Measurements from ENCODE around the gene ARHGEF11. TPM values are rescaled to one million over a fixed set of nuclear protein-coding genes. Genes with fewer than 3 reads are reported as not detected.

ARHGEF11 gene
- total RNA-seq, 2 donors from 2014 or later = 16.5 to 28.0 TPM

DNA sequence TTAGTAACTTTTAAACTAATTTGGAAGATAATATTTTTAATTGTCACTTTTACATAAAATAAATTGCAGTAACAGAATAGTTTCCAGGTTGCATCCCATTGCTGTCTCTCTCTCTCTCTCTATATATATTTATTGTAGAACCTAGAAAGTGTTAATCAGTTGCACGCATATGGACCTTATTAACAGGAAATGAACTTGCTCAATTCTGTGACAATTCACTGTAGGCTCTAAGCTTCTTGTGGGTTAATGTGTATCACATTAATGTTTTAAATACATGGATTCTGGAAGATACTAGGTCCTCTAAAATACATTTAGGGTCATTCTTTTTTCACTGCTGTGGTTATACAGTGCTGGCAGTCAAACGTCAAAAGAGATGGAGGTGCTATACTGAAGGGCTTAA is 92.0 kb downstream of the ARHGEF11 start:
- H3K9me3 ChIP-seq (ENCODE audit: control insufficient read depth, low read length, poor library complexity, severe bottlenecking) = no peaks in the 10 kb centered on the region
- no peaks in the 10 kb centered on the region for H3K27me3 Mint-ChIP-seq
- H3K4me3 Mint-ChIP-seq = no peak overlapping the region
- H3K4me1 Mint-ChIP-seq = peaks cover 10% of the 10 kb centered on the region
- DNase-seq = no peak
- no peak overlapping the region for H3K27ac Mint-ChIP-seq
- H3K36me3 Mint-ChIP-seq (ENCODE audit: low read depth) = peaks cover 16% of the 10 kb centered on the region
- ATAC-seq = no peak

DNA sequence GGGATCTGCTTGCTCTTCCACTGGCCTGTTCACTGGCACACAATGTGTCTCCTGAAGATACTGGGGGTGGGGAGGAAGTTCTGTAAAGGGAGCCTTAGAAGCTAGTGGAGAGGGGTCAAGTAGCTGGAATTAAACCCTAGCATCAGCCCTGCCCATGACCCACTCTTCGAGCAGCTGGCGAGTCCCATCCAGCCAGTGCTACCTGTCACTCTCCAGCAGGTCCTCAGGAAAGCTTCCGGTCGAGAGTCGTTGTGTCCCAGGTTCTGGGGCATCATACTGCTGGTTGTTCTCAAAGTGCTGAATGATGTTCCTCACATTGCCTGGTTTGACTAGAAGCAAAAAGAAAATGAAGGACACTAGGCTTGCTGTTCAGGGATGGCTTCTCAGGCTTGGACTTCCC is 94.2 kb downstream of the ARHGEF11 start:
- DNase-seq (no peak), ATAC-seq (no peak)
- Mint-ChIP-seq H3K4me1 (peaks cover 5% of the 10 kb centered on the region), H3K4me3 (no peak overlapping the region), H3K36me3 (ENCODE audit: low read depth) (peaks cover 11% of the 10 kb centered on the region), H3K27ac (no peak overlapping the region), H3K27me3 (no peaks in the 10 kb centered on the region)
- no peaks in the 10 kb centered on the region for H3K9me3 ChIP-seq (ENCODE audit: control insufficient read depth, low read length, poor library complexity, severe bottlenecking)

GRCh38 chr1:156949127-156949526 is 96.4 kb downstream of the ARHGEF11 start:
- no peak for DNase-seq
- H3K27ac Mint-ChIP-seq = no peak overlapping the region
- H3K4me3 Mint-ChIP-seq = no peak overlapping the region
- H3K36me3 Mint-ChIP-seq (ENCODE audit: low read depth) = peaks cover 15% of the 10 kb centered on the region
- no peaks in the 10 kb centered on the region for H3K9me3 ChIP-seq (ENCODE audit: control insufficient read depth, low read length, poor library complexity, severe bottlenecking)
- no peak for ATAC-seq
- H3K27me3 Mint-ChIP-seq = no peaks in the 10 kb centered on the region
- peaks cover 4% of the 10 kb centered on the region for H3K4me1 Mint-ChIP-seq

DNA sequence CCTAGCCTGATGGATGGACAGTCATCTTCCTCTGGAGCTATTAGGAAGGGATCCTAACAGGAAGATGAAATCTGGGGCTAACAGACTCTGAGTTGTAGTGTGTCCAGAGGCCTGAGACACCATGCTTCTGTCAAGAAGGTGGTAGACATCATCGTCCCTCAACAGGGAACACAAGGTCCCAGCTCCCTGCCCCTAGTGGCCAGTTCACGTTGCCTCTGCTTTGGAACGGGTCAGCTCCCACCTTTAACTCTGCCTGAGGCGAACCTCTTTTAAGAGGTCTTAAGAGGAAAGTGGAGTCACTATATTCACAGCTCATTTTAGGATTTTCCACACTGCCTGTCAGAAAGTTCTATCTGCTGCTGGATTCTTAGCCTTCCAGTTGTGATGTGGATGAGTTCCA is 96.8 kb downstream of the ARHGEF11 start:
- Mint-ChIP-seq H3K27ac (no peak overlapping the region), H3K27me3 (no peaks in the 10 kb centered on the region), H3K4me1 (peaks cover 4% of the 10 kb centered on the region), H3K4me3 (no peak overlapping the region), H3K36me3 (ENCODE audit: low read depth) (peaks cover 15% of the 10 kb centered on the region)
- no peak for DNase-seq
- no peaks in the 10 kb centered on the region for H3K9me3 ChIP-seq (ENCODE audit: control insufficient read depth, low read length, poor library complexity, severe bottlenecking)
- ATAC-seq = no peak

DNA sequence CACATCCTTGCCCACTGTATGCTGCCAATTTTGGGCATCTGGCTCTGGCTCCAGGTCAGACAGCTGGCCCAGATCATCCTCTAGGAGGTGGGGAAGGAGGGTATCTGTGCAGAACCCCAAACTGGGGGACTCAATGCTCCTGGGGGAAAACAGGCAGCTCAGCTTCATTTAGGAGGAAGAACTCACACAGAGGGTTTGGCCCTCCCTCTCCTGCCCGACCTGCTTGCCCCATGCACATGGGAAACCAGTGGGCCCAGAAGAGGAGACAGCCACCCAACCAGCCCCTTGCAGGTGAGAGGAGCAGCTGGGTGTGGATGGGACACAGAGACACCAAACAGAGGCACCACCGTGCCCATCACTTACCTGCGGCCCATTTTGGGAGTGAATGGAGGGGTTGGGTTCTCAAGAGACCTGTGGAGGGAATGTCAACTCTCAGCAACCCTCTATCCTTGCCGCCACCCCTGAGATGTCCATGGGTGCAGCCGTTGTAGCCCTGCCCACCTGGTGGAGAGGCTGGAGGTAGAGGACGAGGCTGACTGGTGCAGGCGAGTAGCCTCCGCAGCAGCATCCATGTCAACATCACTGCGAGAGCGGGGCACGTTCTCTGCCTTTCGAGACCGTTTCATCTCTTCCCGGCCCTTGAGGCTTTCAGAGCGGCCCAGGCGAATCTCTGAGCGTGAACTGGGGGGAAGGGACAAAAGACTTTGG is 97.6 kb downstream of the ARHGEF11 start:
- DNase-seq (no peak), ATAC-seq (no peak)
- no peaks in the 10 kb centered on the region for H3K27me3 Mint-ChIP-seq
- no peaks in the 10 kb centered on the region for H3K9me3 ChIP-seq (ENCODE audit: control insufficient read depth, low read length, poor library complexity, severe bottlenecking)
- H3K27ac Mint-ChIP-seq = no peak overlapping the region
- H3K4me1 Mint-ChIP-seq = peaks cover 4% of the 10 kb centered on the region
- H3K4me3 Mint-ChIP-seq = no peak overlapping the region
- H3K36me3 Mint-ChIP-seq (ENCODE audit: low read depth) = peaks cover 18% of the 10 kb centered on the region

DNA sequence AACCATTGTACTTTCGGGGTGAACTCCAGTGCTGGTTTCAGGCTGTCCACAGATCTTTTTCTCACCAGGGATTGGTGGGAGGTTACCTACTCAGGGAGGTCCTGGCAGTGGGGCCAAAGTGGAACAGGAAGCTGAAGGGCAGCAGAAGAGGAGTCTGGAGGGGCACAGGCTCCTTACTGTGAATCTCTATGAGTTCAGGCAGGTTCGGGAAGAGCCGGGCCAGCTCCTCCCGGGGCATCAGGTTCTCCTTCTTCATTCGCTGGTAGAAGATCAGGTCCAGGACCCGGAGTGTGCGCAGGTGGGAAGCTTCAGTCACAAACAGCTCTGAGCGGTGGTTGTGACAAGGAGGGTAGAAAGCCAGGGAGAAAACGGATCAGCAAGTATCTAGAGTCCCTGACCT is 98.4 kb downstream of the ARHGEF11 start:
- H3K9me3 ChIP-seq (ENCODE audit: control insufficient read depth, low read length, poor library complexity, severe bottlenecking) = no peaks in the 10 kb centered on the region
- DNase-seq (no peak), ATAC-seq (no peak)
- Mint-ChIP-seq H3K27ac (no peak overlapping the region), H3K4me3 (no peak overlapping the region), H3K36me3 (ENCODE audit: low read depth) (peaks cover 18% of the 10 kb centered on the region), H3K4me1 (peaks cover 4% of the 10 kb centered on the region), H3K27me3 (no peaks in the 10 kb centered on the region)

DNA sequence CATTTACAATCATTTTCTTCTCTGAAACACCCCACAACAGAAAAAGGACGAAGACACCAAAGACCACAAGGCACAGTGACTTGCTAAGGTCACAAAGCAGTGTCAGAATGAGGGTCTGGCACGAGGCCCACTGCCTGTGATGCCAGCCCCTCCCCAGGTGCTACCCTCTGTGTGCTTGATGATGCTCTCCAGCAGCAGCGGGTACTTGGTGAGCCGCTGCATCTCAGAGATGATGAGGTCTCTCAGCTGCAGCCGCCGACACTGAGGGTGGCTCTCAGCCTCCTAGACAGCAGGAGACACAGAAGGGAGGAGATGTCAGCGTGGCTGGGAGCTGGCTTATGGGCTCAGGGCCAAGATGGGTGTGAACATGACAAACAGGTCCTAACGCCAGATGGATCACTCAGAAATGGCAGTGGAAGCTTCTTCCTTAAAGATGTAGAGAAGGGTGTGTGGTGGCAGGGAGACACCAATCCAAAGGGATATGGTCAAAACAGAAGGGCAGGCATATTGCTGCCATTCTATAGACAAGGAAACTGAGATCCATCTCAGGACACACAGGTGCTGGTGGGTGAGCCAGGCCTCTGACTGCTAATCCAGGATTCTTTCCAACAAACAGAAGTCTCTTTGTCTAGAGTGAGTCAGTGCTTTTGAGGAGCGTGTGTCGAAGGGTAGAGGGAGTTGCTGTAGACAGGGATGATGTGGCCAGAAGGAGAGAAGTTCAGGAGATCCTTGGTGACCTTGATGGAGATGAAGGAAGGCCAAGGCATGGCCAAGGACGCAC is 99.5 kb downstream of the ARHGEF11 start:
- no peak overlapping the region for H3K27ac Mint-ChIP-seq
- H3K9me3 ChIP-seq (ENCODE audit: control insufficient read depth, low read length, poor library complexity, severe bottlenecking) = no peaks in the 10 kb centered on the region
- H3K36me3 Mint-ChIP-seq (ENCODE audit: low read depth) = peaks cover 17% of the 10 kb centered on the region
- no peak overlapping the region for H3K4me3 Mint-ChIP-seq
- no peaks in the 10 kb centered on the region for H3K27me3 Mint-ChIP-seq
- DNase-seq = no peak
- ATAC-seq = no peak
- H3K4me1 Mint-ChIP-seq = peaks cover 3% of the 10 kb centered on the region

DNA sequence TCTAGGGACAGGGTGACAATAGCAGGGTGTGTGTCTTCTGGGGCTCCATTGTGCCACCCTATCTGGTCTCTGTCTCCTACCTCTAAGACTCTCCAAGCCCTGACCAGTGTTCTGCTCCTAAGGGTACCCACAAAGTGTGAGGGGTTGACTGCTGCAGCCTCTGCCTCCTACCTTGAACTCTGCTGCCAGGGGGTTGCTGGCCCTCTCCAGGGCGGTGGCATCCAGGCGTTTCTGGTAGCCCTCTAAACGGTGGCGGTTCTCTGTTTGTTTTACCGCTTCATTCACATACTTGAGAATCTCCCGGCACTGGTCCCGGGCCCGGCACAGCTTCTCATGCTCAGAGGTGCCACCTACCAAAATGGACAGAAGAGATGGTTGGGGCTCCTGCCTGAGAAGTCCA is 100.7 kb downstream of the ARHGEF11 start:
- H3K9me3 ChIP-seq (ENCODE audit: control insufficient read depth, low read length, poor library complexity, severe bottlenecking) = no peaks in the 10 kb centered on the region
- H3K36me3 Mint-ChIP-seq (ENCODE audit: low read depth) = peaks cover 23% of the 10 kb centered on the region
- no peak overlapping the region for H3K4me3 Mint-ChIP-seq
- H3K4me1 Mint-ChIP-seq = peaks cover 2% of the 10 kb centered on the region
- ATAC-seq (no peak), DNase-seq (no peak)
- no peaks in the 10 kb centered on the region for H3K27me3 Mint-ChIP-seq
- H3K27ac Mint-ChIP-seq = no peak overlapping the region

- Mint-ChIP-seq H3K4me1 (peaks cover 2% of the 10 kb centered on the region), H3K27me3 (no peaks in the 10 kb centered on the region), H3K27ac (no peak overlapping the region), H3K36me3 (ENCODE audit: low read depth) (peaks cover 23% of the 10 kb centered on the region), H3K4me3 (no peak overlapping the region)
- no peaks in the 10 kb centered on the region for H3K9me3 ChIP-seq (ENCODE audit: control insufficient read depth, low read length, poor library complexity, severe bottlenecking)
- ATAC-seq = no peak
- no peak for DNase-seq
Observed at GRCh38 chr1:156944268-156944667, 101.3 kb downstream of the ARHGEF11 start.

DNA sequence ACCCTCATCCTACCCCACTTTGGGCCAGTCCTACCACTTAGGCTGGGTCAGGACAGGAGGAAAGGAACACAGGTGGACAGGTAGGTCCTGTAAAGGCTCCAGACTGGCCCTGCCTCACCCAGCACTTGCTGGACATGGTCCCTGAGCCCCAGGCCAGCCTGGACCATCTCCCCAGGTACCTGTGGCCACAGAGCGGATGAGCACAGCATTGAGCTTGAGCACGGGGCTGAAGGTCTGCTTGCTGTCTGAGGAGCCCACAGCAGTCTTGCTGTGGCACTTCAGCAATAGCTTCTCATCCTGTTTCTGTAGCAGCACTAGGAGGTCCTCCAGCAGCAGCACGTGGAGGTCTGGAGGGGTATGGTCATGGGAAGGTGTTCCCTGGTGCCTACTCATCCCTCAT is 101.8 kb downstream of the ARHGEF11 start:
- Mint-ChIP-seq H3K4me1 (peaks cover 2% of the 10 kb centered on the region), H3K36me3 (ENCODE audit: low read depth) (peaks cover 23% of the 10 kb centered on the region), H3K4me3 (no peak overlapping the region), H3K27me3 (no peaks in the 10 kb centered on the region), H3K27ac (no peak overlapping the region)
- H3K9me3 ChIP-seq (ENCODE audit: control insufficient read depth, low read length, poor library complexity, severe bottlenecking) = no peaks in the 10 kb centered on the region
- DNase-seq = no peak
- no peak for ATAC-seq

DNA sequence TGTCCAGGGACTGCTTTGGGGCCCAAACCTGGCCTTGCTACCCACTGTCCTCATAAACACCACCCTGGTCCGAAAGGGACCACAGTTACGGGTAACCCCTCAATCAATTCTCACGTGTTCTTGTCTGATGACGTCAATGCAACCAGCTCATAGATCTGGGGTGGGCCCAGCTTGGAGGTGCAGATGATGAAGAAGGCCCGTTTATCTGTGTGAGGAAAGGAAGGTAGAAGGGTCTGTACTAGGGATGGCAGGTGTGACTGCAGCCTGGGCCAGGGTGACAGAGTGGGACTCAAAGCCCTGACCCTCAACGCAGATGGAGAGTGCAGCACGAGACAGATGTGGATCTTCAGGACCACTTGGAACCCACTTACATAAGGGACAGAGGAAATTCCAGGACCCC is 103.0 kb downstream of the ARHGEF11 start:
- Mint-ChIP-seq H3K27me3 (no peaks in the 10 kb centered on the region), H3K27ac (no peak overlapping the region), H3K4me3 (no peak overlapping the region), H3K36me3 (ENCODE audit: low read depth) (peaks cover 23% of the 10 kb centered on the region), H3K4me1 (peaks cover 2% of the 10 kb centered on the region)
- no peaks in the 10 kb centered on the region for H3K9me3 ChIP-seq (ENCODE audit: control insufficient read depth, low read length, poor library complexity, severe bottlenecking)
- no peak for DNase-seq
- ATAC-seq = no peak

- no peak for DNase-seq
- no peaks in the 10 kb centered on the region for H3K9me3 ChIP-seq (ENCODE audit: control insufficient read depth, low read length, poor library complexity, severe bottlenecking)
- ATAC-seq = no peak
- Mint-ChIP-seq H3K27ac (no peak overlapping the region), H3K4me3 (no peak overlapping the region), H3K36me3 (ENCODE audit: low read depth) (peaks cover 23% of the 10 kb centered on the region), H3K27me3 (no peaks in the 10 kb centered on the region), H3K4me1 (peaks cover 2% of the 10 kb centered on the region)
Observed at GRCh38 chr1:156942176-156942575, 103.4 kb downstream of the ARHGEF11 start.

DNA sequence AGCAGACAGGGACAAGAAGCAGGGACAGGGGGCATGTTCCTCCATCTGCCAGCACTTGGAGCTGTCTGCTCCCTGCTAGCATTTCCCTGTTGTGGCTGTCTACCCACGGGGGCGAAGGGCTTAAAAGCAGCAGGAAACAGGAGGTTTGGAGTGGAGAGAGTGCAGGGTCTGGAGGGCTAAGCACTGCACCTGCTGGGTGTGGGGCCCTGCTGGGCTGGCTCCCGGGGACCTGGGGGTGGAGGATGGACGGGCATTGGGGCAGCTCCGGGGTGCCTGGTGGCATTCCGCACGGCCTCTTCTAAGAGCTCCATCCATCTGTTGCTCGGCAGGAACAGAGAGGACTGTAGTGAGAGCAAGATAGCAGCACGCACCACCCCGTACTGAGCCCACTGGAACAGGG is 103.9 kb downstream of the ARHGEF11 start:
- no peak for ATAC-seq
- no peak for DNase-seq
- Mint-ChIP-seq H3K4me3 (no peak overlapping the region), H3K27ac (no peak overlapping the region), H3K36me3 (ENCODE audit: low read depth) (peaks cover 23% of the 10 kb centered on the region), H3K4me1 (peaks cover 2% of the 10 kb centered on the region), H3K27me3 (no peaks in the 10 kb centered on the region)
- H3K9me3 ChIP-seq (ENCODE audit: control insufficient read depth, low read length, poor library complexity, severe bottlenecking) = no peaks in the 10 kb centered on the region
